ENCODE measurements around the gene GTF2B.

- TF ChIP-seq POLR2AphosphoS5 (IDR thresholded peaks at IDR 0.05) = no peak
- TF ChIP-seq CTCF (IDR thresholded peaks at IDR 0.05) = no peak
Observed at GRCh38 chr1:88911161-88911560, 19.8 kb upstream of the GTF2B start.
